G401.6 (cell line): ENCODE data around the gene NTHL1.

ENCODE experiments used
- FAIRE-seq: peaks from 2 replicates; lab custom pipeline; 2012; peaks lifted over from hg19 to GRCh38; lab: Jason Lieb, UNC

The NTHL1 gene

GRCh38 chr16:1991948-1992703, 55.5 kb downstream of the NTHL1 start:
- FAIRE-seq, result no peak

GRCh38 chr16:1991588-1991947, 56.1 kb downstream of the NTHL1 start:
- no peak for FAIRE-seq

- FAIRE-seq, result no peak
Measured at GRCh38 chr16:1991135-1991551, 56.5 kb downstream of the NTHL1 start.

GRCh38 chr16:1990351-1991134, 57.1 kb downstream of the NTHL1 start:
- no peak for FAIRE-seq

GRCh38 chr16:1990101-1990350, 57.6 kb downstream of the NTHL1 start:
- no peak for FAIRE-seq
